Kidney tubule cell (primary cell): Measurements from ENCODE around the gene PPP1R27.

ENCODE experiments used
- DNase-seq: peaks from one replicate; pipeline ENCODE4 v3.0.0-alpha.2; 2018; ENCODE audit warnings: low spot score

PPP1R27 gene

DNA sequence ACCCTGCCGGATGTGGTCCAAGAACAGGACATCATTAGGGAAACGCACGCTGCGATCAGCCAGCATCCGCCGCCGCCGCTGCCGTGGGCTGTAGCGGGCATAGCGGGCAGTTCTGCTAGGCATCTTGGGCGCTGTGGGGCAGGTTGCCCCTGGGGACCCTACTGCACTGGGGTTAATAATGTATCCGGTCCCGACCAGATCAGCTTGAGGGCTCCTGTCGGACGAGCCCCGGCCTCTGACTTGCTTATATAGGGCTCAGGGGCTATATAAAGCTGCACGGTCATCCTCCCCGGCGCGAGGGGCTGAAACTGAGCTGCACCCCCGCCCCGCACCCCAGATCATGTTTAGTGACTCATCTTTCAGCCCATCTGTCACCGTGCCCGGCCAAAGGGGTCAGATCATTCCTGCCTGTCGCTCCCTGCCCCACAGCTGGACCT is at the start of gene PPP1R27:
TSS of gene PPP1R27 (minus strand) at position 220 of the 437 bp plus-strand sequence. CDS start at position 123, 97 bp downstream.
- DNase-seq, result no peak

DNA sequence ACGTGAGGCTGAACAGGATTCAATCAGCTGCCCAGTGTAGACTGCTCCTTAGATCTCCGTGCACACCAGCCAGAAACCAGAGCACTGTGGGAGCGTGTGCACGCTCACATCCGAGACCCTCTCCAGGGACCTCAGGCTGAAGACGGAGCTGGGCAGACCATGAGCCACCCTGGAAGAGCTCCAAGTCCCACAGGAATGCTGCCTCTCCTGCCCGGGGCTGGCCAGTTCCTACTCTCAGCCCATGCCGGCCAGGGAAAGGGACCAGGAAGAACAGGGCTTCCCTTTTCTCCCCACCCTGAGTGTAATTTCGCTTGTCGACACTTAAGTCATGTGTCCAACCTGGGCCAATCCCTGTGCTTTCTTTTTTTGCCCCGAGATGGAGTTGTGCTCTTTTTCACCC is 49.7 kb upstream of the PPP1R27 start:
- DNase-seq, result no peak

DNA sequence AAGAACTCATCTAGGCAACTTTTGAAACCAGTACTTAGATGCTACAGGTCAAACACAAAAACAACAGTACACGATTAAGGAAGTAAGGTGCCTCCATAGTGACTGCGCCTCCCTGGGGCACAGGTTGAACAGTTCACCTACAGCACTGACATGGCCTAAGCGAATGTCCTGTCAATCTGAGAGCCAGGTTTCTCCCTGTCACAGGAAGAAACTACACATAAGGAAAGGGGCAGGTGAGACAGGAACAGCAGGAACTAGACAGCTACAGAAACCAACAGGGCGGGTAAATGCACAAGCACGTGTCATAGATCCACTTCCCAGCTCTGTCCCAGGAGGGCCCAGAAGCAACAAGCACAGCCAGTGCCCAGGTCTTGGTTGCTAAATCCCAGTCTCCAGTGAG is 44.3 kb upstream of the PPP1R27 start:
- DNase-seq, result no peak

- no peak for DNase-seq
Observed at GRCh38 chr17:81878294-81878693, 43.4 kb upstream of the PPP1R27 start.

GRCh38 chr17:81877569-81877968 is 42.7 kb upstream of the PPP1R27 start:
- DNase-seq, result no peak

GRCh38 chr17:81871387-81872230 is 36.8 kb upstream of the PPP1R27 start:
- DNase-seq, result peak; percentile 91

- no peak for DNase-seq
Observed at GRCh38 chr17:81870981-81871386, 36.1 kb upstream of the PPP1R27 start, which contains the start of gene ARHGDIA. TSS of gene ARHGDIA (minus strand) at chr17:81871337. CDS start at chr17:81869930, 1,407 bp downstream.

DNA sequence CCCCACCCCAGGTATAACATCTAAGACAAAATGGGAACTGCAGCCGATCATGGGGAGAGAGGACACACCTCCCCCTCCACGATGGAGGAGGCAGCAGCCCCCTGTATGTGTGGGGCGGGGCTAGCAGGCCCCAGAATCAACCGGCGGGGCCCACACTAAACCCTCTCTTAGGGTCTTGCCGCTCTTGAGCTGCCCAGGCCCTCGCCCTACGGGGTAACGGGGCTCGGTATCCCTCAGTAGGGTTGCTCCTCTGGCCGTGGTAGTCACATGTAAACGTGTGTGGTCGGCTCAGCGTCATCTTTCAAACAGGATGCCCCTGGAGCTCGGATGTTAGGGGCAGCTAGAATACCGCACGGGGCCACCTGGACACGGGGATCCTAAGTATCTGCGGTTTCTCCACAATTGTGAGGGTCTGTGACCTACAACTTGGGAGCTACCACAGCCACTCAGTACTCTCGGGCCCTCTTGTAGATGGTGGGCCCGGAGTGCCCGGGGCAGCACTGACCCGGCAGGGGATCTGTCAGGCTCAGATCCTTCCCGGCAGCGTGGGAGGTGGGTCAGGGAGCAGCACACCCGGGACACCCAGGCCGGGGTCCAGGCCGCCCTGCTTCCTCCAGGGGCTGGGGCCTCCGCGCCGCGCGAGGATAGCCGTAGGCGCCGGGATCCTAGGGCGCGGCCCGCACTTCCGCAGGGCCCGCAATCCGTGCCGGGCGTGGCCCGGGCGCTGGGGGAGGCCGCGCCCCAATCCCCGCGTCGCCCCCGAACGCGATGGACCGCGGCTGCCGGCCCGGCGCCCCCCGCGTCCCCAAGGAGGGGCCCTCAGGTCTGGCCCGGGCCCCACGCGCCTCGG is 35.5 kb upstream of the PPP1R27 start:
- DNase-seq, result peak; percentile 56

GRCh38 chr17:81869221-81870130 is 34.6 kb upstream of the PPP1R27 start:
- DNase-seq, result peak; percentile 38

- DNase-seq, result peak; percentile 88
Observed at GRCh38 chr17:81868674-81869220, 33.9 kb upstream of the PPP1R27 start.

GRCh38 chr17:81867991-81868673 is 33.3 kb upstream of the PPP1R27 start:
- DNase-seq, result peak; percentile 35

DNA sequence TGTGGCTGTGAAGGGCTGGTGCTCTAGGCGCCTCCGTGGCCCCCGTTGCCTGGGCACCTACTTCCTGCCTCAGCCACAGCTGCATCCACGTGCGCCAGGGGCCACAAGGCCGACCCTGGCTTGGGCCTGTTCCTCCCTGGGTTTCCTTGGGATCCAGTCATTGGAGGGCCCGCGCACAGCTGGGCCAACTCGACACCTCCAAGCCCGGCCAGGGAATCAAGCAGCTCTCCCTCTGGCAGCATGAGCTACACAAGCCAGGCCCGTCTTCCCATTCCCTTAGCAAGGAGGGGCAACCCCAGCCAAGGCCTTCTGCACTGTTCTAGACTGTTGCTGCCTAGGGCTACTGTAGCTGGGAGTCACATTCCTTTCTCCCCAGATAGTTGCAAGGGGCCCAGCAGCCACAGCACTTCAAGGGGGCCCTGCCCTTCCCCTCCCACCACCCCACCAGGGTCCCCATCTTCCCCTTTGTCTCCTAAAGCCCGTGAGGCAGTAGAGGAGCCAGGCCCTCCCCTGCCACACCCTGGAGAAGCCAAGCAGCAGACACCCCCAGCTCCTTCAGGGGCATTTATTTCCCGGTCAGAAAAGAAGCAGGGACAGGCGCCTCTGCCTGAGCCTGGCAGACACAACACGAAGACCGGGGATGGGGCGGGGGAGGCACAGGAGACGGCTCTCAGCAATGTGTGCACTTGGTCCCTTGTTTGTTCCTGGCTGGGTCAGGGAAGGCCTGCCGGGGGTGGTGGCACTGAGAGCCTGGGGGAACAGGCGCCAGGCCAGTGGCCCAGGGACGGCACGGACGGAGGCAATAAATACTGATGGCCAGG is 32.5 kb upstream of the PPP1R27 start:
- peak; percentile 50 for DNase-seq

GRCh38 chr17:81866440-81867169 is 31.8 kb upstream of the PPP1R27 start:
- peak; percentile 23 for DNase-seq

DNA sequence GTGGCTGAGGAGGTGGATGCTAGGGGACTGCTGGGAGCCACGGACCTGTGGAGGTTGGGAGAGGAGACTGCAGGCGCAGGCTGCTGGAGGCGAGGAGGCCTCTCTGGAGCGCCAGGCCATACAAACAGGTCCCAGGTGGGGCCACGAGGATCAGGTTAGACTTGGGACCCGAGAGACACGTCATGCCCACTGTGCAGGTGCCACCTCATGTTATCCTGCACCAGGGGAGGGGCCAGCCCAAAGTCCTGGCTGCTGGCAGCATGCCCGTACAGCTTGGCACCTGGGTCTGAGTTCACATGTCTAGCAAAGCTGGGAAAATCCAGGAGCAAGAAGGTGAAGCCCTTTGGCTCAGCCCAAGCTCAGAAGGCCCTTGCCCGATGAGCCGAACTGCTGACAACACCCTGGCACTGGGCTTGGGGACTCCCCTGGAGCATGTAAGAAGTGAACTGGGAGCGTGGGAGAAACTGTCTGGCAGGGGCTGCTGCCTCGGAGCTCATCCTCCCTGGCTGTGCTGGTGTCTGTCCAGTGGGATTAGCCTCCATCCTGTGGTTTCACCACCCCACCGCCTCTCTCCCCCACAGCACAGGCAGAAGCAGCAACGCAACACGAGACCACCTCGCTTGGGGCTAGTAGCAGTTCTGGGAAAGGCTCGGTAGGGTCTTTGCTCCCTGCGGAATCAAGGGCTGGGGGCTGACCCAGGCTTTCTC is 31.0 kb upstream of the PPP1R27 start:
- DNase-seq, result peak; percentile 91

DNA sequence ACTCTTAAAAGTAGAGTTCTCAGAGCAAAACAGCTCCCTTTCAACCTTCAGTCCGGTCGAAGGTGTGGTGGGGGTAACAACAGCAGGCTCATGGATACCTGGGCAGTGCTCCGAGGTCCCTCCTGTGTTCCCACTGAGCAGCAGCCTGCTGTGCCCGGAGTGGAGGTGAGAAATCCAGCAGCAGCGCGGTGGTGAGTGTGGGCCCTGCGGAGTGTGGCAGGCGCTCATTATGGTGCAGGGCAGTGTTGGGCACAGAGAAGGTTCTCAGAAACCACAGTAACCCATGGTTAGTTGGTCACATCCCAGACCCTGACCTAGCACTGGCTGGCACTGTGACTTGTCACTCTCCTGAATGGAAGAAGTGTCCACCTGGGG is 30.5 kb upstream of the PPP1R27 start:
- DNase-seq, result no peak

DNA sequence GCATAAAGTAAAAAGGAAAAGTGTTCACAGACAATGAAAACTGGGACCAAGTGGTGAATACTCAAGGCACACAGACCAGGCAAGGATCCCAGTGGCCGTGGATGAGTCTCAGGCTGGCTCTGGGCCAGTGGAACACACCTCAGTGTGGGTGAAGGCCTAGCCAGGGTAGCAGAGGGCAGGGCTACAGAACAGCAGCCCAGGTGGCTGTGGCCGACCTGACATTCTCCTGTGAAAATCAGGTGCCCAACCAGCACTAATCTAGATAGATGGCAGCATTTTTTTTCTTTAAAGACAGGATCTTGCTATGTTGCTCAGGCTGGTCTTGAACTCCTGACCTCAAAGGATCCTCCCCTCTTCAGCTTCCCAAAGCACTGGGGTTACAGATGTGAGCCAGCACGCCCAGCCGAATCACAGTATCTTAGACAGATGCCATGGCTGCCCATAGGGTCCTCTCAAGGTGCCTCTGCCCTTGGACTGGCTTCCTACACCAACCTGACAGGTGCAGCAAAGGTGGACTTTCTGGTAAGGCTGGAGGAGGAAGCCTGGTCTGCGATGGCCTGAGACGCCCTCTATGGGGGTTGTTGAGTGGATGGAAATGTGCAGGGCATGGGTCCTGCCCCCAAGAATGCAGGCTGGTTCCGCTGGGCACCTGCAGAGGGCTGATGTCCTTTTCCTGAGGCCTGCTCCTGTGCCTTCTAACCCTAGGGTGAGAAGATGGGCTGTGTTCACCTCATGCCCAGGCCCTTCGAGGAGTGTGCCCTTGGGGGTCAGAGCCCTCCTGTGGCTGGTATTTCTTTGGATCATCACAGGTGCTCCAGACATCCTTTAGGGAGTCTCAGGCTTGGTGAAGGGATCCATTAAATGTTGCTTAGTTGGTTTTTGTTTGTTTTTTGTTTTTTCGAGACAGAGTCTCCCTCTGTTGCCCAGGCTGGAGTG is 29.3 kb upstream of the PPP1R27 start:
- no peak for DNase-seq

- DNase-seq, result no peak
Observed at GRCh38 chr17:81863123-81863675, 28.3 kb upstream of the PPP1R27 start.
